GM04504 (cell line): ENCODE results near the gene CCDC150.
A peak's percentile ranks its signal among the peaks of the same experiment; 100 is the strongest.
"Not testable (repeated sequence)": the region's sequence is repeated elsewhere in the genome, so short reads cannot be mapped to it uniquely, and the experiment has no call there.

Experiments
- DNase-seq: peaks from one replicate; pipeline ENCODE4 v3.0.0-alpha.2; 2012; ENCODE audit warnings: low read depth

Gene CCDC150

GRCh38 chr2:196635156-196635555 lies 4.4 kb upstream of the CCDC150 start:
- DNase-seq = no peak

GRCh38 chr2:196638765-196639164 lies 750 bp upstream of the CCDC150 start:
- DNase-seq = no peak

- DNase-seq = no peak
These were observed 575 bp downstream of the CCDC150 start for GRCh38 chr2:196640031-196640548.

GRCh38 chr2:196649202-196649601 lies 9.7 kb downstream of the CCDC150 start:
- DNase-seq = no peak

- DNase-seq = no peak
These were observed 12.0 kb downstream of the CCDC150 start for GRCh38 chr2:196651387-196652094.

GRCh38 chr2:196652869-196653268 lies 13.4 kb downstream of the CCDC150 start:
- DNase-seq = no peak

- DNase-seq = no peak
These were observed 14.3 kb downstream of the CCDC150 start for GRCh38 chr2:196653843-196654242.

- no peak for DNase-seq
These were observed 16.2 kb downstream of the CCDC150 start for GRCh38 chr2:196655761-196656160.

- no peak for DNase-seq
These were observed 17.8 kb downstream of the CCDC150 start for GRCh38 chr2:196657333-196657732.

- DNase-seq = no peak
These were observed 20.3 kb downstream of the CCDC150 start for GRCh38 chr2:196659844-196660243.

GRCh38 chr2:196660244-196660643 lies 20.7 kb downstream of the CCDC150 start:
- peak; percentile 46 for DNase-seq

GRCh38 chr2:196670342-196670741 lies 30.8 kb downstream of the CCDC150 start:
- DNase-seq = no peak

GRCh38 chr2:196675963-196676362 lies 36.4 kb downstream of the CCDC150 start:
- no peak for DNase-seq

- DNase-seq = peak; percentile 26
These were observed 37.9 kb downstream of the CCDC150 start for GRCh38 chr2:196677404-196677803.

GRCh38 chr2:196679368-196679767 lies 39.9 kb downstream of the CCDC150 start:
- DNase-seq = no peak

GRCh38 chr2:196681510-196681909 lies 42.0 kb downstream of the CCDC150 start:
- DNase-seq = no peak

- no peak for DNase-seq
These were observed 46.3 kb downstream of the CCDC150 start for GRCh38 chr2:196685792-196686191.

- not testable (repeated sequence) for DNase-seq
These were observed 47.2 kb downstream of the CCDC150 start for GRCh38 chr2:196686737-196687136.

GRCh38 chr2:196696423-196697079 lies 57.0 kb downstream of the CCDC150 start:
- peak; percentile 42 for DNase-seq

GRCh38 chr2:196697825-196698224 lies 58.3 kb downstream of the CCDC150 start:
- no peak for DNase-seq

- peak; percentile 18 for DNase-seq
These were observed 63.1 kb downstream of the CCDC150 start for GRCh38 chr2:196702641-196703040.

- DNase-seq = peak; percentile 21
These were observed 64.2 kb downstream of the CCDC150 start for GRCh38 chr2:196703695-196704094.

- DNase-seq = not testable (repeated sequence)
These were observed 70.5 kb downstream of the CCDC150 start for GRCh38 chr2:196710056-196710455.
